NCI-H2227 (cell line): ENCODE results near the gene PRDM16.
A peak's percentile ranks its signal among the peaks of the same experiment; 100 is the strongest.

ENCODE experiments used
- DNase-seq: peaks from one replicate; lab custom pipeline; 2025; ENCODE audit not compliant: unreplicated experiment; lab: John Stamatoyannopoulos, UW

PRDM16 gene

DNA sequence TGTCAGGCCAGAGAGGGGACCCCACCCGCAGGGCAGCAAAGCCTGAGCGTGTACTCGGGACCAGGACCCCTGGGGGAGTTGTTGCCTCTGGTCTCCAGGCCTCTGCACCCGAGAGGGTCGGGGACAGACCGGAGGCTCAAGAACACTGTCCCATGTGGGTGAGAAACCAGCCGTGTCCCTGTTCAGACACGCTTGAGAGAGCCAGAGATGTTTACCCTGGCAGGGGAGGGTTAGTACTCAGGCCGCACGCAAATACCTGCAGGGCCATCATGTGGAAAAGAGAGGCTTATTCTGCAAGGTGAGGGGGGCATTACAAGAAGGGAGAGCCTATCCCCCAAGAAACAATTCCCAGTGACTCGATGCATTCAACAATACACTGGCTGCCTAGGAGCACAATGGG, 311.5 kb downstream of the PRDM16 start:
- no peak for DNase-seq

GRCh38 chr1:3381901-3382300, 312.9 kb downstream of the PRDM16 start:
- no peak for DNase-seq

- no peak for DNase-seq
These were observed 313.5 kb downstream of the PRDM16 start for GRCh38 chr1:3382326-3383057.

DNA sequence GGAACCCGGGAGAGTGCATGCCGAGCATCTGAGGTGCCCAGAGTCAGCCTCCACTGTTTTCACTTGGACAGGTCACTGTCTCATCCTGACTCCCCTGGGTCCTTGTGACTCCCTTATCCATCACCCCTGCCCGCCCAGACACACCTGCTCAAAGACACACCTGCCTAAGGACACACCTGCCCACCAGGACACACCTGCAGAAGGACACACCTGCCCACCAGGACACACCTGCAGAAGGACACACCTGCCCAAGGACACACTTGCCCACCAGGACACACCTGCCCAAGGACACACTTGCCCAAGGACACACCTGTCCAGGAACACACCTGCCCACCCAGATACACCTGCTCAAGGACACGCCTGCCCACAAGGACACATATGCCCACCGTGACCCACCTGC, 314.7 kb downstream of the PRDM16 start:
- no peak for DNase-seq

DNA sequence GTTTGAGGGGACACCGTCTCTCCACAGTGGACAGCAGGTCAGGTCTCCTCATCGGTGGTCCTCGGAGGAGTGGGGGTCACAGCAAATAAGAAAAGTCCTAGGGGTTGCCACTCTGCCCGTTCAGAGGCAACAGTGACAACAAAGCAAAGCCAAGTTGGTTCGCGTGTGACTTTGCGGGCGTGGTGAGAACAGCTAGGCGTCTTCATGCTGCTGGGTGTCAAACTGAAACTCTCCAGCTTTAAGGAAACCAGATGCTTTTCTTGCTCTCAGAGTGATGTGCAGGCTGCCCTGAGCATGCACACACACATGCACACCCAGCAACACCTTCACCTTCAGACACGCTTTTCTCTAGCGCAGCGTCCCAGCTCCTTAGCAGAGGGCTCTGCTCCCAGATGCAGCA, 315.4 kb downstream of the PRDM16 start:
- DNase-seq, result no peak

- no peak for DNase-seq
These were observed 317.4 kb downstream of the PRDM16 start for GRCh38 chr1:3386205-3387002.

DNA sequence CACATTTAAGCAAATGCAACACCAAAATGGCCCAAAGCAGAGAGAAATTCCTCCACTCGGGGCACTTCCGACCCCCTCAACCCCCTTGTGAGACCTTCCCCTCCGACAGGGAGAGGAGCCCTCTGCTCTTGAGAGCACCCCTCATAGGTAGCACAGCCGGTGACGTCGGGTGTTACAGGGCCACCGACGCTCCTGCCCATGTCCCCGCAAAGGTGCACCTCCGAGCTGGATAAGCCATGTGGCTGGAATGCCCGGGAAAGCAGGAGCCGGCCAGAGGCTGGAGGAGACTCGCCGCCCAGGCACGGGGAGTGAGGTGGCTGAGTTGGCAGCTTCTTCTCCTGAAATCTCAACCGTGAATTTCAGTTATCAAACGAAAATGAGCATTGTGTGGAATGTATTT, 318.4 kb downstream of the PRDM16 start:
- no peak for DNase-seq

DNA sequence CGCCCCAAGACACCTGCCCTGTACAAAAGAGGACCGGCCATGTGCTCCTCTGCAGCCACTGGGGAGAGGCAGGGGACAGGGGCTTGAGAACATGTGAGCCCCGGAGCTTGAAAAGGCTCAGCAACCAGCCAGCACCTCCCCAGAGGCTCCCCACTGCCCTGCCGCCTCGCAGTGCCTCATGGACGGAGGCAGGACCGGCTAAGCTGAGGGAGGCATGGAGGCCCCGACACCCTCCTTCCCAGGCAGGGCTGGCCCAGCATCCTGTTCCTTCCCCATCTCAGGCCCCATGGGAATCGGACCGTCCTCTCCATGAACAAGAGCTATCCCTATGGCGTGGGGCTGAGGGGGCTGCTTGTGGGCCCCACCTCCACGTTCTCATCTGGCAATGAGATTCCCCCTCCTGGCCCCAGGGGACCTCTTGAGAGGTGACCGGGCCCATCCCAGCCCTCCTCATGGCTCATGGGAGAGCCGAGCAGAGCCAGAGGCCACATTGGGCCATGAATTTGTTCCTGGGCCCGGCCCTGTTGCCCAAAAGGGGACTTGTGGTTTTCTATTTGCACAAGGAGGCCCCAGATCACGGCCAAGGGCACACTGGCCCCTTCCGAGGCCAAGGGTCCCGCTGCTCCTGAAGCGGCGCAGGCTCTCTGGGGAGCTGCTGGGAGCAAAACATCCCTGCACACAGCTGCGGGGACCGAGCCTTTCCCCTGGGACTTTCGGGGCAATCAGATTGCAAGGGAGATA, 320.3 kb downstream of the PRDM16 start:
- DNase-seq, result no peak

GRCh38 chr1:3390291-3390690, 321.3 kb downstream of the PRDM16 start:
- DNase-seq, result no peak

GRCh38 chr1:3391711-3392110, 322.7 kb downstream of the PRDM16 start:
- DNase-seq, result no peak

- peak; percentile 38 for DNase-seq
These were observed 324.3 kb downstream of the PRDM16 start for GRCh38 chr1:3393024-3393986.

DNA sequence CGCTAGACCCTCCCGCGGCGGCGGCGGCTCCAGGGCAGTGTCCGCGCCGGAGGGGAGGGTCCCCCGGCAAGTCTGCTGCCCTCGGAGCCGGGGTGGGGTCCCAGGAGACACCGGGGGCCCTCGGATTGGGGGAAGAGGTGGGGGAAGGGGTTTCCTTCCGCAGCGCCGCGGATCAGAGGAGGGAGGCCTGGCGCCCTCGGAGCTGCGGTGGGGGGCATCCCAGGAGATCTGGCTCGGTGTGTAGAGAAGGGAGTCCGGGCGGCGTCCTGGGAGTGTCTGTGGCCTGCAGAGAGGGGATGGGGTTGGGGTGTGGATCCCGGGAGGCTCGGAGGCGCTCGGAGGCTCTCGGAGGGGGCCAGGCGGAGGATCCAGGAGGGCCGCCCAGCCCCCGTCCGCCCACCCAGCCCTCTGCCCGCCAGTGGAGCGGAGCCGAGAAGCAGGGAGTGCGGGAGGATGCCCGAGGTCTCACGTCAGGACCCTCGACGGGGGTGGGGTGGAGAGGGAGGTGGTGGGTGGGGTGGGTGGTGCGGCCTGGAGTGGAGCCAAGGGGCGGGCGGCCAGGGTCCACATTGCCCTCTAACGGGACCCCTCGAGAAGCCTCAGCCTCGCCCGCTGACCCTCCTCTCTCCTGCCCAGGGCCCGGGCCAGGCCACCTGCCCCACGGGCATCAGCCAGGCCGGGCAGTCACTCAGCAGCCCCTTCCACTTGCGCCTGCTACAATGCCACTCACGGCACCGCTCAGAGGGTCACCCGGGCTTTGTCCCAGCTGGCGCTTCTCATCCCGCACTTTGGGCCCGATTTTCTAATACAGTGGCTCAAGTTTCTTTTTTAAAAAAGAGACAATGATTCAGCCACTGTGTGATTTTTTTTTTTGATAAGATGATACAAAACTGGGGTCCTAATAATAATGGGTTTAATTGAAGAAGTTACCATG, 325.3 kb downstream of the PRDM16 start:
- no peak for DNase-seq

DNA sequence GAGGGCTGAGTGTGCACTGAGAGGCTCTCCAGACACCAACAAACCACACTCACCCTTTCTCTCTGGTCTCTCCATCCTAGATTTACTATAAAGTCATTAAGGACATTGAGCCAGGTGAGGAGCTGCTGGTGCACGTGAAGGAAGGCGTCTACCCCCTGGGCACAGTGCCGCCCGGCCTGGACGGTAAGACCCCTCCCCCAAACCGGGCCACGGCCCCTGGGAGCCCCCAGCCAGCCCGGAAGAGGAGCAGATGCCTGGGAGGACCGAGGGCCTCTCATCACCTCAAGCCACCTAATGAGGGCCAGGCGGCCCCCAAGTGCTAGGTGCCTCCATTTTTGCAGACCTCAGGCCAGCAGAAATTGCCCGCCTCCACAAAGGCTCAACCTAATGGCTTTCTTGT, 327.4 kb downstream of the PRDM16 start:
- no peak for DNase-seq

DNA sequence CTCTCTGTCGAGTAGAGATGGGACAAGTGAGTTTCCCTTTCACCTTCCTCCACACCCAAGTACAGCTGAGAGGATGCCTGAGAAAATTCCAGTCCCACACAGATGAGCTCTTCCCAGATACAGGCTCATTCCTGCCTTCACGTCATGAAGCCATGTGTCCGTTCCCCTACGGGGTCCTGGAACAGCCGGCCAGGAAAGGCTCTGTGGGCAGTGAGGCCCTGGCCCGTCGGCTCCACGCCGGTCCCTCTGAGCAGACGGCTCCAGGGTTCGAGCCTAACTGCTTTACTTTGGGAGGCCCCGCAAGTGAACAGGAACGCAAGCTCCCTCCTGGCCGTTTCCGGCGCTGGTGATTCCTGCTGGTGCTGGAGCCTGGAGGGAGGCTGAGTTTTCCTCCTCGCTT, 328.3 kb downstream of the PRDM16 start:
- DNase-seq, result no peak

- DNase-seq, result no peak
These were observed 329.6 kb downstream of the PRDM16 start for GRCh38 chr1:3398396-3399140.

- DNase-seq, result no peak
These were observed 330.7 kb downstream of the PRDM16 start for GRCh38 chr1:3399732-3400131.

GRCh38 chr1:3401585-3402257, 332.7 kb downstream of the PRDM16 start:
- no peak for DNase-seq

DNA sequence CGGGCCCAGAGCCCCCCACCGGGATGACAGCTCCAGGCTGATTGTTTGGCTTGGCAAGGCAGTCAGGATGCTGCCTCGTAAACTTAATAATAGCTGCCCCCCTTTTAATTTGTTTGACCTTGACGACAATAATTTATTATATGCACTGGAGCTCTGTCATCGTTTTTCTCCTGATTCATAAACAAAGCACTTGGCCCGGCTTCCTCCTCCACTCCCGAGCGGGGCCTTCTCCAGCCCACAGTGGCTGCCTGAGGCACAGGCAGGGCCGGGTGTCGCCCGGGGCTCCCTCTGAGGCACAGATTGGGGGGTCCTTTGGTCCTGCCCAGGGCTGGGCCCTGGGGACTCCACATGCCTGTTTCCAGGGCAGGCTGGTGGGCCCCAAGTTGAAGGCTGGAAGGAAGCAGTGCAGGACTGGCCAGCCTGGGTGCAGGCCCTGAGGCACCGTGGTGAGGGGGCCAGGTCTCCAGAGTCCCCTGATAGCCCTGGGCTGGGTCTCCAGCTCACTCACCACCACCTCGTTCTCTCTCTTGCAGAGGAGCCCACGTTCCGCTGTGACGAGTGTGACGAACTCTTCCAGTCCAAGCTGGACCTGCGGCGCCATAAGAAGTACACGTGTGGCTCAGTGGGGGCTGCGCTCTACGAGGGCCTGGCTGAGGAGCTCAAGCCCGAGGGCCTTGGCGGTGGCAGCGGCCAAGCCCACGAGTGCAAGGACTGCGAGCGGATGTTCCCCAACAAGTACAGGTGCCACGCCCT, 333.4 kb downstream of the PRDM16 start:
- no peak for DNase-seq
